Urothelium cell line (cell line): ENCODE results near the gene FBXO41.

ENCODE experiments used
- DNase-seq: peaks from one replicate; pipeline ENCODE4 v3.0.0; 2011; ENCODE audit warnings: low spot score, mixed read lengths
- FAIRE-seq: peaks from 2 replicates; lab custom pipeline; 2011; peaks lifted over from hg19 to GRCh38; lab: Jason Lieb, UNC

Gene FBXO41

DNA sequence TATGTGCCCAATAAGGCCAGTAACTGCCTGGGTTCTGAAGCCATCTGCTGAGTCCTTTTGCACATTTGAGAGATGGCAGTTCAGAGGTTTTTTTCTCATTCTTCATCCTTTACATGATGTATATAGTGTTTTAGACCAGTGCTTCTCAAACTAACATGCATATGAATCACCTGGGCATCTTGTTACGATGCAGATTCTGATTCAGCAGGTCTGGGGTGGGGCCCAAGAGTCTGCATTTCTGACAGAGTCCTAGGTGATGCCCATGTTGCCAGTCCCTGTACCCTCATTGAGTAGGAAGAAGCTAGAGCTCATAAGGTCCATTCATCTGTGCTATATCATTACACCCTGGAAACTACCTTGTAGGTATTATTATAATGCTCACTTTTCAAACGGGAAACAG is 66.5 kb downstream of the FBXO41 start:
- no peak for DNase-seq
- no peak for FAIRE-seq

DNA sequence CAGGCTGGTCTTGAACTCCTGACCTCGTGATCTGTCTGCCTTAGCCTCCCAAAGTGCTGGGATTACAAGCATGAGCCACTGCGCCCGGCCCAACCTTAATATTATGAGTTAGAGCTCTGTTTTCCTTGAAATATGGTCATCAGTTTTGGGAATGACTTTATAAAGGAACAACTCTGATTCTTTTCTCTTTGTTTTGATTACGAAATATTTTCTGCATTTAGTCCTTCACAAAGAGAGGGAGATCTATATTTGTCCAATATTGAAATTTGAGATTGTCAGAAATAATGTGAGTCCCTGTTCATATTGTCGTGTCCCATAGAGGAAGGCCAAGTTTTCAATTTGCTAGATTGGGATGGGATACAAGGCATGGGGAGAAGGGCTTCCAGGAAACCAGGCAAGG is 67.1 kb downstream of the FBXO41 start:
- no peak for FAIRE-seq

DNA sequence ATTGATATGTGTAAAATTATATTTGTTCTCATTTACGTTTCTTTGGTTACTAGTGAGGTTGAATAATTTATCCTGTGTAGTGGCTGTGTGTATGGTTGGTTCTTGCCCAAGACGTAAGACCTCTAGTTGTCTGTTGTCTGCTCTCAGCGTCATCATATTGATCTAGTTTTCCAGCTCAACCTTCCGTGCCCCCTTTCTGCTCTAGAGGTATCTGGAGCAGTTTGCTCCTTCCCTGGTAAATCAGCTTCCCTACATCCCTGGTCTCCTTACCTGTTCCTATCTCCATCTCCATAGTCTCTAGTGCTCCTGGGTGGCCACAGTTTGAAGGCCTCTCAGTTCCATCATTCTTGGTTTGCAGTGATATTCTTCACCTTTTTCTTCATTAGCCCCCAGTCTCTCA is 69.0 kb downstream of the FBXO41 start:
- FAIRE-seq (no peak), DNase-seq (no peak)

More for the DNA sequence above, 67.1 kb downstream of the FBXO41 start:
- DNase-seq: no peak

DNA sequence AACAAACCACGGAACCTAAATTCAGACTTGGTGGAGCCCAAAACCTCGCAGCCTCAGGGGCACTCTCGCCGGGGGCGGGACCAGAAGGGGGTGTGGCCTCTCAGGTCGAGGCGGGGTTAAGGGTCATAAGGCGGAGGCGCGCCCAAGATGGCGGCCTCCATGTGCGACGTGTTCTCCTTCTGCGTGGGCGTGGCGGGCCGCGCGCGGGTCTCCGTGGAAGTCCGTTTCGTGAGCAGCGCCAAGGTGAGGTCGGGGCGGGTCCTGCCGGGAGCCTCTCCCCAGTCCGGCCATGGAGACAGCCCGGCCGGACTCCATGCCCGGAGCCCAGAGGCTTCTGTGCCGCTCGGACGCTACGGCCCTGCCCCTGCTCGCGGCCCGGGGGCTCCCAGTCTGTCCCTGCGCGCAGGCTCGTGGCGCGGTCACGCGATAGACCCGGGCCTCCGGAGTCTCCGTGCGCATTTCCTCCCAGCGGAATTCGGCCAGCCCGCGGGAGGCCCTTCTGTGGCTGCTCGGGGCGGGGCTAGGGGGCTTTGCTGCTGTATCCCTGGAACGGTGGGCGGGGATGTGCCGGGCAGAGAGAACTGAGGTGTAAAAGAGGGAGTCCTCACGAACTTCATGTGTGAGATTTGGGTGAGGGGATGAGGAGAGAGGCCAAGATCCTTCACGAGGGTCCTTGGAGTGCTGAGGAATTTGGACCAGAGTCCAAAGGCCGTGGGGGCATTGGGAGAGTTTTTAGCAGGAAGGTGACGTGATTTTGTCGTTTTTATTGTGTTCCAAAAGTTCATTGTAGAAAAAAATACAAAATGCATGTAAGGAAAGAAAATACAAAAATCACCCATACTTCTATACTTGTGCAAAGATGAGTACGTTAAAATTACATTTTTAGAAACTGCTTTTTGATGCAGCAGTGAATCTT is 69.9 kb downstream of the FBXO41 start, which contains the start of gene SMYD5:
TSS of gene SMYD5 (plus strand) at position 126 of the 916 bp plus-strand sequence. CDS start at position 148, 22 bp downstream.
- peak; percentile 81 for FAIRE-seq
- peak; percentile 95 for DNase-seq

DNA sequence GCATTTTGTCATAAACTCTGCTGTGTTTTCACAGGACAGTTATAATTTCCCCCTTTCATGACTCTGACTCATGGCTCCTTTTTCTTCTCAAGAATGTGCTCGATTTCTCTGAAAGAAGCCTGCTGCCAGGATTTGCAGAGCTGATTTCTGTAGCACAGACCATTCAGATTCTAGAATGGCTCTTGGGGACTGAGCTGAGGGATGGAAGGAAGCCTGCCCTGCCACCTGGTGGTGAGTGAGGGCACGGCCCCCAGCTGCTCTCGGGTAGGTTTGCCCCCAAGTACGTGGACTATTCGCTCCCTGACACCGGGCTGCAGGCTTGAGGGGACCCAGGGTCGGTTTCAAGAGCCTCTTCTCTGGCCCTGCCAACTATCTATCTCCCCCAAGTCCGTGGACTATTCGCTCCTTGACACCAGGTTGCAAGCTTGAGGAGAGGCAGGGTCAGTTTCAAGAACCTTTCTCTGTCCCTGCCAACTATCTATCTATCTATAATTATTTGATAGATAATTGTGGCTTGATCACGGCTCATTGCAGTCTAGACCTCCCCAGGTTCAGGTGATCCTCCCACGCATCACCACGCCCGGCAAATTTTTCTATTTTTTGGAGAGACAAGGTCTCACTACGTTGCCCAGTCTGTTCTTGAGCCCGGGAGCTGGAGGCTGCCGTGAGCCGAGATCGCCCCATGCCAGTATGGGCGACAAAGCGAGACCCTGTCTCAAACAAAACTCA is 71.7 kb downstream of the FBXO41 start:
- no peak for FAIRE-seq
- peak; percentile 89 for DNase-seq

DNA sequence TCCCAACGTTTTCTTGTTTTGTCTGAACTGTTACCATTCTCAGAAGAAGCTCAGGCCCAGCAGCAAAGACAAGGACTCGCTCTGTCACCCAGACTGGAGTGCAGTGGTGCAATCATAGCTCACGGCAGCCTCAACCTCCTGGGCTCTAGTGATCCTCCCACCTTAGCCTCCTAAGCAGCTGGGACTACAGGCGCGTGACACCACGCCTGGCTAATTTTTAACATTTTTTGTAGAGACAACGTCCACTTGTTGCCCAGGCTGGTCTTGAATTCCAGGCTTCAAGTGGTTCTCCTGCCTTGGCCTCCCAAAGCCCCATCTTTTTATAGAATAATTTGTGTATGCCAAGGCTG is 72.2 kb downstream of the FBXO41 start:
- FAIRE-seq: no peak
- DNase-seq: no peak

DNA sequence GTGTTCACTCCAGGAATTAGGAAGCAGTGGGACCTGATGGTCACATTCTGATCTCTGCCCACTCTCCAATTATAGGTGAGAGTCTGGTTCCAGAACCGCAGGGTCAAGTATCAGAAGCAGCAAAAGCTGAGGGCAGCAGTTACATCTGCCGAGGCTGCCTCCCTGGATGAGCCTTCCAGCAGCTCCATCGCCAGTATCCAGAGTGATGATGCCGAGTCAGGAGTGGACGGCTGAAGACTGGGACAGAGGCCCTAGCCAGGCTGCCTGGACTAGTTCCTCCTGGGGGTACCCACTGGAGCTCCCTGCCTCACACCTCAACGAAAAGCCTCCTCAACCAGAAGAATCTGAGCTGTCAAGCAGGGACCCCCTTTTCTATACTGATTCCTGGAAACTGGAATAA is 73.6 kb downstream of the FBXO41 start:
- DNase-seq (no peak), FAIRE-seq (no peak)

DNA sequence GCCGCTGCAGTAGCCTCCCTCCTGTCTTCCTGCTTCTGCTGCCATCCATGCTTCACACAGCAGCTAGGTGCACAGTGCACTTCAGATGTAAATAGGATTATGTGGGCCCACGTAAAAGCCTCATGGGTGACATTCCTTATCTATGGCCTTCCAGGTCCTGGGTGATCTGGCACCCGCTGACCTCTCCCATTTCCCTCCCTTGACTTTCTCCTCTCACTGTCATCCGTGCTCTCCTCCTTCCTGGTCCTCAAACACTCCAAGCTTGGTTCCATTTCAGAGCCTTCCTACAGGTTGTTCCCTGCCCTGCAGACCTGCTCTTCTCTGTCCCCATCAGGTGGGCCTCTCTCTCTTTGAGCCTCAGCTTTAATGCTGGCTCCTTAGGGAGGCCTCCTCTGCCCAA is 74.3 kb downstream of the FBXO41 start:
- FAIRE-seq (no peak), DNase-seq (no peak)

DNA sequence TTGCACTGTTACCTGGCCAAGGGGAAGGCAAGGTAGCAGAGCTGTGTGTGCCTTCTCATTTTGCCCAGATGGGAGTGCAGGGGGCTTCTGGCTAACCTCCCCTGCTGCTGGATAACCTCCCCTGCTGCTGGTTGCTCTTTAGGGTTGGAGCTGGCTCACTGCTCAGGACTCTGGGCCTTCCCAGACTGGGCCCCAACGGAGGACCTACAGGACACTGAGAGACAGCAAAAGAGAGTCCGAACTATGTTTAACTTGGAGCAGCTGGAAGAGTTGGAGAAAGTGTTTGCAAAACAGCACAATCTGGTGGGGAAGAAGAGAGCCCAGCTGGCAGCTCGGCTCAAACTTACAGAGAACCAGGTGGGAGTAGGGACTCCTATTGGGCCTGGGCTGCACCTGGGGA is 76.0 kb downstream of the FBXO41 start:
- DNase-seq (no peak), FAIRE-seq (no peak)

DNA sequence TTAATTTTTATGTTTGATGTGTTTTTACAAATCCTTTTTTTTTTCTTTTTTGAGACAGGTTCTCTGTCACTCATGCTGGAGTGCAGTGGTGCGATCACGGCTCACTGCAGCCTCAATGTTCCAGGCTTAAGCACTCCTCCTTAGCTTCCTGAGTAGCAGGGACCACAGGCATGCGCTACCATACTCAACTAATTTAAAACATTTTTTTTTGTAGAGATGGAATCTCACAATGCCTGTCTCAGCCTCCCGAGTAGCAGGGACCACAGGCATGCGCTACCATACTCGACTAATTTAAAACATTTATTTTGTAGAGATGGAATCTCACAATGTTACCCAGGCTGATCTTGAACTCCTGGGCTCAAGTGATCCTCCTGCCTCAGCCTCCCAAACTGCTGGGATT is 78.7 kb downstream of the FBXO41 start:
- no peak for DNase-seq
- FAIRE-seq: no peak
